Femur (tissue), 1 donor: Measurements from ENCODE around the gene KRT5.
A peak's percentile ranks its signal among the peaks of the same experiment; 100 is the strongest.

Experiments
- DNase-seq: peaks from one replicate; pipeline ENCODE4 v3.0.0-alpha.2; 2017

The KRT5 gene

DNA sequence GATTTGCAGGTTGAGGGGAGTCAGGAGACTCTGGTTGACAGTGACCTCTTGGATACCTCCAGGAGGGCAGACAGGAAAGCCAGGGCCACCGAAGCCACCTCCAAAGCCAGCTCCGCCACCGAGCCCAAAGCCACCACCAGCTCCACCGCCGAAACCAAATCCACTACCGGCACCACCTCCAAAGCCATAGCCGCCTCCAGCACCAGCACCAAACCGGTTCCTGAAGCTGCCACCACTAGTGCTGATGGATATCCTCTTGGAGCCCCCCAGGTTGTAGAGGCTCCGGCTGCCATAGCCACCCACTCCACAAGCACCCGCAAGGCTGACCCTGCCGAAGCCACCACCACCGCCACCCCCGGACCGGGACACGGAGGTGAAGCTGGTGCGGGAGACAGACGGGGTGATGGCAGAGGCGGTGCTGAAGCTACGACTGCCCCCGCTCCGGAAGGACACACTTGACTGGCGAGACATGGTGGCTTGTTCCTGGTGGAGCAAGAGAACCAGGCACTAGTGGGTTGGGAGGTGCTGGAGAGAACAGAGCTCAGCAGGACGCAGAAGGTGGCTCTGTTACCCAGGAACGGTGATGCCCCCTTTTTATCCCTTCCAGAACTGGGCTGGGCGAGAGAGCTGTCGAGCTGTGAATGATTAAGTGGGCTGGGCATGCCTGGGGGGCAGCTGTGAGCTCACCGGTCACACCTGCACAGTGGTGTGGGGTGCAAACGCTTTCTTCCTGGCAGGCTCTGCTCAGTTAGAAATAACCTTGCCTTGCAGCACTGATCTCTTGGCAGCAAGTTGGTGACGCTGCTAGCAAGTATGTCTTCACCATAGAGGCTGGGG lies at the start of gene KRT5:
TSS of gene KRT5 (minus strand) at position 569 of the 837 bp plus-strand sequence. CDS start at position 471, 98 bp downstream.
- no peak for DNase-seq

DNA sequence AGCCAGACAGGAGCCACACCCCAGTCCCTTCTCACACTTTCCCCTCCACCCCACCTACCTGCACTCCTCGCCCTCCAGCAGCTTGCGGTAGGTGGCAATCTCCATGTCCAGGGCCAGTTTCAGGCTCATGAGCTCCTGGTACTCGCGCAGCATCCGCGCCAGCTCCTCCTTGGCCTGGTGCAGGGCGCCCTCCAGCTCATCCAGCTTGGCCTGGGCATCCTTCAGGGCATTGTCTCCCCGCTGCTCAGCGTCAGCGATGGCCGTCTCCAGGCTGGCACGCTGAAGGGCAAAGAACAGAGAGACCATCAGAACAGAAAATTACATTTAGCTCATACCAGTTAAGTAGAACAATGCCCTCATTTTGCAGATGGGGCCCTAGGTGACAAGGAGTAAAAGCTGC lies 47.9 kb upstream of the KRT5 start:
- no peak for DNase-seq

DNA sequence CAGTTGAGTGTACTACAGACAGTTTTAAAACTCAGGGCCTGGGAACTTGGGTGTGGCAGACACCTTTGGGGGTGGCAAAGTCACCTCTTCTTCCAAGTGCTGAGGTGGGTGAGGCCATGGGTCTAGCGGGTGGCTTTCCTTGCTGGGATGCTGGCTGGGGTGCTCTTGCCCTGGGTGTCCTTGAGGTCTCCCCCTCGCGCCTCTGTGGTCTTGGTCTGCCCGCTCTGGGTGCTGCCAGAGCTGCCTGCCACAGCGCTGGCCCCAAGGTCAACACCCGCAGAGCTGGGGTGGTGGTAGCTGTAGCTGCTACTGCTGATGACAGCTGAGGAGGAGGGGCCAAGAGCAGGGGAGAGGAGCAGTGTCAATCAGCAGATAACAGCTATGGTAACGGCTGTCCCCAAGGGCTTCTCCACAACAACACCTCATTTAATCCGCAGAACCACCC lies 46.7 kb upstream of the KRT5 start:
- DNase-seq: no peak

DNA sequence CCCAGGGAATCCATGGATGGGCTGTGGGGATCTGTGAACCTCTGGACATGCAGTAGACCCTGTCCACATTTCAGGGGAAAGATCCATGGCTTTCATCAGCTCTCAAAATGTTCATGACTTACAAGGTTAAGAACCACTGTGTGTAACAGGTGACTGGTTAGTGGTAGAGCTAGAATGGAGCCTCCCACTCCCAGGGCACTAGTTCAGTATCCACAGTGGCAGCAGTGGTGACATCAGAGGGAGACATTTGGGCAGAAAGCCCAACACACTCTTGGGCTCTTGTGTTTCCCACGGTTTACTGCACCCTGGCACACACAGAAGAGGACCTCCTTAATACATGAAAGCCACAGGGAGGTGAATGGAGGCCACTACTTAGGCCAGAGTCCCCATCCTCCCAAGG lies 44.4 kb upstream of the KRT5 start:
- DNase-seq: no peak

DNA sequence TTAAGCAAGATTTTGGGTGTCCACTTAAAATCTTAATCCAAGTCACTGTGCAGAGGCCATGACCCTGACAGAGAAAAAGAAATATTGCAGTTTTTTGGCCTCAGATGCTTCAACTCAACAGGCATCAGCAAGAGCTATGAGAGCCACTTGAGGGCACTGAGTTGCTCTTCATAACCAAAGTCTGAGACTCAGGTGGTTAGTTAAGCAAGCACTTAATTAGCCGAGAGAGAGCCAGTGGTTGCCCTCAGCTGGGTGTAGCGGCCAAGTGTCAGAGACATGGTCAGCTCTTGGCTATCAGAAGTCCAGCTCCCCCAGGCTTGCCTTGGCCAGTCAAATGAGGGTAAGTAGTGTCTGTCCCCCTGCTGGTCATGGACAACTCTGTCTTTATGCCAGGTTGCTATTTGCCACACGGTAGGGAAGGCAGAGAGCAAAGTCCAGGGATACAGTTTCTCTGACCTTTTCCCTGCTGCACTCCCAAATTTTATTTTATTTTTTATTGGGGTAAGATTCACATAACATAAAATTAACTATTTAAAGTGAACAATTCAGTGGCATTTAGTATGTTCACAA lies 41.8 kb upstream of the KRT5 start:
- no peak for DNase-seq

DNA sequence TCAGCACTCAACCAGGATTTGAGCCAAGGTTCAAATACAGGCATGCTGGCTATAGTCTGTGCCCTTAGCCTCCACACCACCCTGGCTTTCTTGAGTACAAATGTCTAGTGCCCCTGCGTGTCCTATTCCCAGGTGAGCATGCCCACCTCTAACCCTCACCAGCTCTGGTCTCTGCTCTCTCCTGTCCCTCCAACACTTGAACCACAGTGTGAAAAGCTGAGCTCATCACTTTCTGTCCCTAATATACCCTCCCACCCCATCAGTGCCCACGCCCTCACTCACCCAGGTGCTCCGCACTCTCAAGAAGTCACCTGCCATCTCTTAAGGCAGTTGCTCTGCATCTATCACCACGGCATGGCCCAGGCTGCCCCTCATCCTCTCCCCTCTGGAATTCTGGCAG lies 39.8 kb upstream of the KRT5 start:
- no peak for DNase-seq

DNA sequence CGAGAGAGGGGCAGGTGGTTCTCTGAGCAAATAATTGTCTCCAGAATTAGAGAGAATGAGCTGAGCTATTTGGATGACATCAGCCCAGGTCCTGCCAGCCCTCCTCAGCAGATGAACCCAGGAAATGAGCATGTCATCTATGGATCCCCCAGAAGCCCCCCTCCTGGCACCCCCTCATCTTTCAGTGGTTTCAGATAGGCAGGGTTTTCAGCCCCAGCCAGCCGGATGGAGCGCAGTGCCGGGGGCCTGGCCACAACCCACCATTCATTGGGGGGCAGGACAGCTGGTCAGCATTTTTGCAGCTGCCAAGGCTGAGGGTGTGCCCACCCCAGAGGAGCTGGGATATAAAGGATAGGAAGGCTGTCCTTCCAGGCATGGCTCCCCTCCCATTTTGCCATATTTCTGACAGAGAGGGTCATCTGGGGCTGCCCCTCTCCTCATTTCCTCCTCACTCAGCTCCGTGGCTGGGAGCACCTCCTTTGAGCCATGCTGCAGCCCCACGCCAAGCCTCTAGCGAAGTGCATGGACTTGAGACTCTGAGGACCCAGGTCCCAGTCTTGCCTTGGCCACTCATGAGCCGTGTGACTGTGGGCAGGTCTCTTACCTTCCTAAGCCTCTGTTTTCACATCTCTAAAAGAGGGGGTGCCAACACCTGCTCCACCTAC lies 38.7 kb upstream of the KRT5 start:
- DNase-seq: peak; percentile 40

DNA sequence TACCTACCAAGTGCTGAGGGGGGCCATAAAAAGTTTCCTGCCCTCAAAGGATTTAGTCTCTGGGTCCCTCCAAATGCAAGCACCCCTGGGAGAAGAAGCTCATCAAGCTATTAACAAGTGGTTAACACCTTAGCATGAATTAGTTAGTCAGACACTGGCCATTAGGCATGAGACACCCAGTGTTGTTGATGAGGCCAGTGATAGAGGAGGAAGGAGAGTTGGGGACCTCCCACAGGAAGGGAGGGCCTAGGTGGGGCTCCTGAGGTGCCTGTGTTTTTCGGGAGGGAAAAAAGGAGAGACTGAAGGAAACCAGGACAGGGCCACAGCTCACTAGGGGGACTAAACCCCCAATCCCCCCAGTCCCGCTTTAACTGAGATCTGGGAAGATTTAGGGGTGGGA lies 37.3 kb upstream of the KRT5 start:
- DNase-seq: no peak

DNA sequence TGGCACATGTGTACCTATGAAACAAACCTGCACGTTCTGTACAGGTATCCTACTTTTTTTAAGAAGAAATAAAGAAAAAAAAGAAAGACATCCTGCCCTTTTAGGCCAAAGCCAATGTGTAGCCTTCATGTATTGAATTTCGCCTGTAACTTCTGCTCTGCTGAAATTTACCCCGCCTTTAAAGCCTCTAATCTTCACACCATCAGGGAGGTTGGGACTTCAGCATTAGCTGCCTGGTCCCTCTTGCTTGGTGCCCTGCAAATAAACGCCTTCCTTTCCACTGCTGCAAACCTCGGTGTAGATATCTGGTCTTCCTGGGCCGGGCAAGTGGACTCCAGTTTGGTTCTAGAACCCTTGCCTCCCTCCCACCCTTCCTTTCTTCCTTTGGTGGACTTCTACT lies 35.4 kb upstream of the KRT5 start:
- no peak for DNase-seq

DNA sequence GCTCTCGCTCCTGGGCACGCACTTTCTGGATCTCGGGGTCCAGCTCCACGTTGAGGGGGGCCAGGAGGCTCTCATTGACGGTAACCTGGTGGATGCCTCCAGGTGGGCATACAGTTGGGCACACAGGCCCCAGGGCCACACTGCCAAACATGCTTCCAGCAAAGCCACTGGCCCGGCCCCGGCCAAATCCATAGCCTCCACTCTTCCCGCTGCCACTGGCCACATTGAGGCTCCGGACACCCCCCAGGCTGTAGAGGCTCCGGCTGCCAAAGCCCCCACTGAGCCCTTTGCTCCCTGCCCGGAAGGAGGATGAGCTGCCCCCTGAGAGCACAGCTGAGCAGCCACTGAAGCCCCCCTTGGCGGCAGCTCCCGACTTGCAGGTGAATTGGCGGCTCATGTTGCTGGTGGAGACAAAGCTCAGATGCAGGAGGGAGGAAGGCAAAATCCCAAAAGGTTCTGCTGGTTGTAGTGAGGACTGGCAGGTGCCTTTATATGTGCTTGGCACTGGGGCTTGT lies 32.5 kb upstream of the KRT5 start, which contains the start of gene KRT71:
TSS of gene KRT71 (minus strand) at position 465 of the 515 bp plus-strand sequence. CDS start at position 397, 68 bp downstream.
- no peak for DNase-seq

DNA sequence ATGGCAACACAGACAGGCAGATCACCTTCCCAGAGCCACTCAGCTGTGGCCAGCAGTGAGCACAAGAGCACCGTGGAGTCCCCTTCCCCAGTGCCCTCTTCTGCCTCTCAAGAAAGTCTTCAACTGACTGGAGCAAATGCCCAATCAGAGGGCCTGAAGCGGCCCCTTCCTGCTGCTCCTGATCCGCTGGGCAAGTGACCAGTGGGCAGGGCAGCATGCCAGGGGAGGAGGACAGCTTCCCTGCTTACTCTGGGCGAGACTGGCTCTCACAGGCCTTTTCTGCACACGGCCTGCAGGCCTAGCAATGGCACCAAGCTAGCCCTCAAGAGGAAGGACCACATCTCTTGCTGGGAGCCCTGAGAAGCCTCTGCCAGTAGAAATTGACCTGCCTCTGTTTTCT lies 31.9 kb upstream of the KRT5 start:
- peak; percentile 31 for DNase-seq

DNA sequence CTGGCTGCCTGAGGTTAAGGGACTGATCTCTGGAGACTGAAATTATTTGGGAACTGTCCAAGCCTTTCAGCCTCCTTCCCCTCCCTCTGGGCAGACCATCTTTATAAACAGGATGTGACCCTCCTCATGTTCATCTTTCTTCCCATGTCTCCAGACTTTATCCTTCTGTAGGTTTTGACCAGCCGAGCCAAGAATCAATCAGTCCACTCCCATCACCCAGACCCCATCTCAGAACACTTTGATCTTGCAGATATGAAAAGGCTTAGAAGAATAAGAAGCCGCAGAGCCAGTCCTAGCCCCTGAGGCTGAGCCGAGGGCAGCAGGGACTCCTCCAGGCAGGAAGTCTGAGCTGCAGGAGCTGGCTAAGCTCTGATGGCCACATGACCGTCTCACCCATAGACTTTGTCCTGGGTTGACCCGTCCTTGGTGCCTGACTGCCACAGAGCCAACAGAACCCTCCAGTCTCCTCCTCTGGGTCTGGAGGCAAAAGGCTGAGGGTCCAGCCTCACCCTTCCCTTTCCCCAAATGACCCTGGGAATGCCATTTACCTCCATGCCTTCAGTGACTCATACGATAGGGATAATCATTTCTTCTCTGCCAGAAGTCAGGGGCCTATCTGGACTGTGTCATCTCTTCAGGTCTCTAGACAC lies 31.1 kb upstream of the KRT5 start:
- DNase-seq: no peak

DNA sequence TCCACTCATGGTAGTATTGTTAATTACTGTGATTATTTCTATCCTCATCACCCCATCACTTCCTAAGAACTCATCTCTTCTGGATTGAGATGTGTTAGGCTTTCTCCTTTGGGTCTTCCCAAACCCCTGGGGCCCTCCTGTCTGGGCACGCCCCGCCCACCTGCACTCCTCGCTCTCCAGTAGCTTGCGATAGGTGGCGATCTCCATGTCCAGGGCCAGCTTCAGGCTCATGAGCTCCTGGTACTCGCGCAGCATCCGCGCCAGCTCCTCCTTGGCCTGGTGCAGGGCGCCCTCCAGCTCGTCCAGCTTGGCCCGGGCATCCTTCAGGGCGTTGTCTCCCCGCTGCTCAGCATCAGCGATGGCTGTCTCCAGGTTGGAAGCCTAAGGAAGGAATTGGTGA lies 25.9 kb upstream of the KRT5 start:
- DNase-seq: no peak

DNA sequence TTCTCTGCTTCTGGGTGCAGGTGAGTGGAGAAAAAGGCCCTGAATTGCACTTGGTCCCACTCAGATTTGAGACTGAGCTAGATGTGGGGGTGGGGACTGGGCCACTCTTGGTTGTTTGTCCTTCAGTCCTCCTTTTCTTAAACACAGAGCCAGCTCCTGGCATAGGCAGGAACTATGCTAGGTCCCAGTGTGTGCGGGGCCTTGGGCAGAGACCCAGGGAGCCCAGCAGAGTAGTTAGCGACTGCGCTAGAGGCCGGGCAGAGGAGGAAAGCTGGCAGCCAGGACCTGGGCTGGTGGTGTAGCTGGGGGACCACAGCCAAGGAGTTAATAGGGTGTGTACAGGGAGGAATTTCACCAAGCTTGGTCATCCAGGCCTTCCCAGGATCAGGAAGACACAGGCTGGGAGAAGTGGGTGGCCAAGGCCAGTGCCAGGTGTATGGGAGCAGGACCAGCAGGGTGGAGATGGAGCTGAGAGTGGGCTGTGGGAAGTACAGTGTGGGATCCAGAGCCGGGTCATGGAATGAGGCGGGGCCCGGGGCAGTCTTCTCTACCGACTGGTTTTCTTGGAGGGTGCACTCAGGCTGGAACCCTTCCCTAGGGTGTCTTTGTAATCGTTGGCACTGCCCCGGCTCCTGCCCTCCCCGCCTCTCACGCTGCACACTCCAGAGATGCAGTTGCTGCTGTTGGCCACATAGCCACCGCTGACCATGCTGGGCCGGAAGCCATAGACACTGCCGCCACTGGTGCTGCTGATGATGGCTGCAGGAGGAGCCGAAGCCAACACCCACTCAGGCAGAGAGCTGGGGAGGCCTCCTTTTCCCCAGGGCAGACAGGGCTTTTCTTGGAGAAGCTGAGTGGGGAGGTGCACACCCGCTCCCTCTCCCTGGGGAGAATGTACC lies 24.0 kb upstream of the KRT5 start:
- DNase-seq: peak; percentile 68

DNA sequence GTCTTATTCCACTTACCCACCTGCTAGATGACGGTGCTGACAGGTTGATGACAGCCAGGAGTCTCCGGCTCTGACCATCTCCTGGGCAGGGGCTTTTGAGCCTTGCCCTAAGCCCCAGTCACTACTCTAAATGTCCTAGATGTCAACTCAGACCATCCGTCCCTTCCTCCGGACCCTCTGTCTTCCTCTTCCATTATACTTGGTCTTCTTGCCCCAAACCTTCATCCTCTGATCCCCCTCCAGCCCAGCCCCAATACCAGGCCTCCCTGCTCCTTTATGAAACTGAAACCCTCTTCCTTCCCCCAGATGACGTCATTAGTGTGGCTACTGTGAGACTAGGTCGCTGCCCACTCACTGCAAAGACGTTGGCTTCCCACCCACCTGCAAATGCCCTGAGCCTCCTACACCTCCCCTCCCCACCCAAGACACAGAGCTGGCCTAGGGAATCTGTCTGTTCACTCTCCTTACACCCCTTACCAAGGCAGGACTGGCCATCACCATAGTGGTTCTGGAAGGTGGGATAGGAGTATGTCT lies 22.7 kb upstream of the KRT5 start:
- DNase-seq: no peak

DNA sequence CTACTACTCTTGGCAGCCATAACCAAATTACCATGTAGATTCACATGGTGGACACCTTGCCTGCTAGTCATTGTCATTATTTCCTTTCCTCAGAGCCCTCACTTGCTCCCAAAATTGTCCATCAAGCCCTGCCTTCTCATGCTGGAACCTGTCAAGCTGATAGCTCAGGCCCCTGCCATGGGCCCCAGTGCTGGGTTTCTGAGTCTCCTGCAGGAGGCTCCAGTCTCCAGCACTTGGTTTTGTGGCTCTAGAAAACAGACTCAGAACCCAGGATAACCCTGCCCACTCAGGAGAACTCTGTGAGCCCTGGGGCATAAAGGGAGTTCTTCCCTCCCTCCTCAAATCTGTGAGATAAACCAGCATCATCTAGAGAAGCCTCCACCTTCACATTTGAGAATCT lies 22.0 kb upstream of the KRT5 start:
- DNase-seq: no peak

DNA sequence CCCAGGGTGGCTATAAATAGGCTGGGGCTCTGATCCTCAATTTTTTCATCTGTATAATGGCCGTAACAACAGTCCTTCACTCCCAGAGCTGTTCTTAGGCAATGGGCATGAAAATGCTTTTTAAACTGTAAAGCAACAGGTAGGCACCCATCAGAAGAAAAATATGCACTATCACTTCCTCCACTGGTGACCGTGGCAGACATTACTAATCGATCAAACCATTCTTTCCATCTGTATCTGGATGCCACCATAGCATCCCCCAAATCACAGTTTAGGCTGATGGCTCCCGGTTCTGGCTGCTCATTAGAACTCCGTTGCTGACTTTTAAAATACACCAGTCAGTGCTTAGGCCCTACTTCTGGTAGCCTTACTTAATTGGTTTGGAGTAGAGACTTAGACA lies 21.5 kb upstream of the KRT5 start:
- DNase-seq: no peak

DNA sequence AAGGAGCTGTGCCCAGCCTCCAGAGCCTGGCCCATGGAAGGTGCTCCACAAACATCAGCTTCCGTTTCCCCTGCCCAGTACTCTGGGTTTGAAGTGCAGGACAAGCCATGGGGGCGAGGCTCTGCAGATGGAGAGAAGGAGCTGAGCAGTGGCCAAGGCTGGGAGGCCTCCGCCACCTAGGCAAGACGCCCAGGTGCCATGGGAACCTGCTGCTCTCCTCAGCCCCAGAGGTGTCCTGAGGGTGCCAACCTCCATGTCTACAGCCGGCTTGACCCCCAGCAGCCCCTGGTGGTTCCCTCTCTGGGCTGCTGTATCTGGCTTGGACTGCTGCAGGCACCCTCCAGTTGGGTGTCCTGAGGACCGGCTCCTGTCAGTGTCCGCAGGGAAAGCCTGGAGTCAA lies 20.3 kb upstream of the KRT5 start:
- no peak for DNase-seq

DNA sequence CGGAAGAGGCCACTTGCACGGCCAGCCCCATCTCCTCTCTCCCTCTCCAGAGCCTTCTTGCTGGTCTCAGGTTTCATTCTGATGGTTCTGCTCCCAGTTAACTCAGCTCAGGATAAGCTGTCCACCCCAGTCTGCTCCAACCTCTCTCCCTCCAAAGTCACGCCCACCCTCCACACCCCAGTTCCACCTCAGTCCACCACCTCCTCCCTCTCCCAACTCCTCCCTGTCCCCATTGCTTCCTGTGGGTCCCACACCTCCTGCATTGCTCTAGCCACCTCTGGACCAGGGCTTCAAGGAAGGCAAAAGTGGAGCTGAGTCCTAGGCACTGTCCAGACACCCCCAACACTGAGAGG lies 19.6 kb upstream of the KRT5 start:
- no peak for DNase-seq

DNA sequence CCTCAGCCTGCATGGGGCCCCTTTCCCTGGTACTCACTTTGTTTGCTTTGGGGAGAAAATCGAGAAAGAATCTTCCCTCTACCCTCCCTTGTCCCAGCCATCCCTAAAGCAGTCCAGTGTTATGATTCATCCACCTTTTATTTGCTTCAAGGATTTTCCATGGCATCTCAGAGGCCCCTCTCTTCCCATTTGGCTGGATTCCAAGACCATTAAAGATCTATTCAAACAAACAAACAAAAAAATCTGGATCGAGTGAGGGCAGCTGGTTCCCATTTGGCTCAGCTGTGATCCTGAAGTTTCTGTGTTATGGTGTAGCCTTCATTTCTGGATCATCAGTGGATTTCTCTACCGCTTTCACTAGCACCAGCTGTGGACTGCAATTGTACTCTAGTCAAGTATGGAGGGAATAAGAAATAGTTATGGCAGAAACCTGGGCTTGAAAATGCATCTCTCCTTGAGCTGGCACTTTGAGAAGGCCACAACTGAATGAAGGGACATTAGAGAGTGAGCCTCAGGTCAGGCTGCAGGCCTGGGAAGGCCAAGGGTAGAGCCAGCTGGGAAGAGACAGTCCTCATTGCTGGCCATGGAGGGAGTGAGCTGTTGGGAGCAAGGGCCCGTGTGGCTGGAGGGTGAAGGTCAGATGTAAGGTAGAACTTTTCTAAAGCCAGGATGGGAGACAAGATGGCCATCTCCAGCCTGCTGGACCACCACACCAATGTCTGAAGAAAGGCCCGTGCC lies 19.1 kb upstream of the KRT5 start:
- peak; percentile 52 for DNase-seq

DNA sequence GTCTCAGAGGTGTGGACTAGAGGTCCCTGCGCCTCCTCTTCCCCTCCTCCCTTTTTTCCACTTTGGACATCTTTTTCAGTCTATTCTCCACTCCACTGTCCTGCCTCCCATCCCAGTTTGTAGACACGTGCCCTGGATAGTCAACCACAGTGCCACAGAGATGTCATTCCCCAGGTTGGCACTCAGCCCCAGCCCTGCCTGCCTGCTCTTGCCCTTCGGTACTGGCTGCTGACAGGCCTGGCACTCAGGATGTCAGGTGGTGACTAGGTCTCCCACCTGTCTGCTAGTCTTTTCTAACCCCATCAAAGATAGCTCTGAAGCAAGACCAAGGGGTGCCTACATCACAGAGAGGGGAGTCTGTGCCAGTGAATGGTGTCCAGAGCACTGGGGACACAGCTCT lies 16.9 kb upstream of the KRT5 start:
- DNase-seq: no peak
